GM23338 (cell line): ENCODE measurements around the gene HIC2. TPM values are rescaled to one million over a fixed set of nuclear protein-coding genes. Genes with fewer than 3 reads are reported as not detected.
"Not testable (repeated sequence)": the region's sequence is repeated elsewhere in the genome, so short reads cannot be mapped to it uniquely, and the experiment has no call there.

Experiments used
- ATAC-seq: fragments of 200-7000 bp; cut with Tn5 transposase; 3 replicates; pipeline ENCODE4 v1.9.1; 2020
- DNase-seq: peaks from one replicate; pipeline ENCODE4 v3.0.0-alpha.2; 2015; ENCODE audit warnings: low spot score
- H2AFZ ChIP-seq: fragments of 200-600 bp; sonication (generic); 2 replicates; pipeline ENCODE4 v1.8.0; 2016; ENCODE audit warnings: antibody characterized with exemption, mild to moderate bottlenecking, moderate library complexity
- H3F3A ChIP-seq: fragments of 200-600 bp; sonication (generic); replicated peaks from 2 replicates; pipeline ENCODE4 v1.8.0; 2017; ENCODE audit warnings: antibody characterized with exemption, mixed run types, low read depth
- H3K27ac ChIP-seq: fragments of 200-600 bp; sonication (generic); 2 replicates; pipeline ENCODE4 v1.6.1; 2016; ENCODE audit warnings: low read depth
- H3K27me3 ChIP-seq: fragments of 200-600 bp; sonication (generic); 2 replicates; pipeline ENCODE4 v1.8.0; 2016; ENCODE audit warnings: mild to moderate bottlenecking, mixed run types, moderate library complexity; ENCODE audit not compliant: insufficient read depth
- H3K36me3 ChIP-seq: fragments of 200-600 bp; sonication (generic); 2 replicates; pipeline ENCODE4 v1.8.0; 2016; ENCODE audit warnings: mild to moderate bottlenecking; ENCODE audit not compliant: insufficient read depth
- H3K4me1 ChIP-seq: fragments of 200-600 bp; sonication (generic); 2 replicates; pipeline ENCODE4 v1.8.0; 2016; ENCODE audit warnings: mild to moderate bottlenecking, moderate library complexity; ENCODE audit not compliant: insufficient read depth
- H3K4me2 ChIP-seq: fragments of 200-600 bp; sonication (generic); 2 replicates; pipeline ENCODE4 v1.7.1; 2017; ENCODE audit warnings: mixed run types
- H3K4me3 ChIP-seq: fragments of 200-600 bp; sonication (generic); 2 replicates; pipeline ENCODE4 v1.6.1; 2016; ENCODE audit warnings: mixed run types
- H3K79me2 ChIP-seq: fragments of 200-600 bp; sonication (generic); replicated peaks from 2 replicates; pipeline ENCODE4 v1.8.0; 2017; ENCODE audit warnings: mild to moderate bottlenecking; ENCODE audit not compliant: insufficient read depth
- H3K9me2 ChIP-seq: fragments of 200-600 bp; sonication (generic); 2 replicates; pipeline ENCODE4 v1.8.0; 2017; ENCODE audit not compliant: insufficient read depth
- H4K20me1 ChIP-seq: fragments of 200-600 bp; sonication (generic); replicated peaks from 2 replicates; pipeline ENCODE4 v1.8.0; 2017; ENCODE audit warnings: mild to moderate bottlenecking; ENCODE audit not compliant: insufficient read depth
- H3K27ac Mint-ChIP-seq: 2 replicates; pipeline ENCODE4 v1.8.0; 2020; ENCODE audit warnings: inconsistent platforms, mild to moderate bottlenecking, moderate library complexity, mixed read lengths
- H3K27me3 Mint-ChIP-seq: 3 replicates; pipeline ENCODE4 v1.8.0; 2022; ENCODE audit warnings: low read depth, mild to moderate bottlenecking, moderate library complexity, mixed read lengths, inconsistent platforms; ENCODE audit not compliant: insufficient read depth, poor library complexity
- H3K36me3 Mint-ChIP-seq: 3 replicates; pipeline ENCODE4 v1.8.0; 2021; ENCODE audit warnings: low read depth, mild to moderate bottlenecking, inconsistent platforms, moderate library complexity, mixed read lengths
- H3K4me1 Mint-ChIP-seq: 3 replicates; pipeline ENCODE4 v1.8.0; 2020; ENCODE audit warnings: mild to moderate bottlenecking, inconsistent platforms, mixed read lengths
- H3K4me3 Mint-ChIP-seq: 3 replicates; pipeline ENCODE4 v1.8.0; 2021; ENCODE audit warnings: moderate library complexity, mild to moderate bottlenecking, inconsistent platforms, mixed read lengths
- H3K9me3 Mint-ChIP-seq: 3 replicates; pipeline ENCODE4 v1.8.0; 2020; ENCODE audit warnings: moderate library complexity, mild to moderate bottlenecking, inconsistent platforms, mixed read lengths
- polyA plus RNA-seq: library from polyadenylated mRNA; unstranded; fragments of >200 nt; fragmentation: Nextera tagmentation; extraction: Ambion mirVana; gene quantifications from 2 replicates; pipeline ENCODE4 v1.2.1, GENCODE V29; 2016
- total RNA-seq: library from RNA; depleted of rRNA; stranded (reverse); fragments of >200 nt; shearing (Covaris generic); gene quantifications from 2 replicates; pipeline ENCODE4 v1.2.3, GENCODE V29; 2014

The HIC2 gene
- total and polyA plus RNA-seq, 2 experiments from 2014 or later: 8.0 to 34.0 TPM

- H3F3A ChIP-seq, H3K36me3 Mint-ChIP-seq, H3K36me3 ChIP-seq, H3K4me1 ChIP-seq, H4K20me1 ChIP-seq, DNase-seq, H2AFZ ChIP-seq, H3K9me3 Mint-ChIP-seq, H3K27ac ChIP-seq, H3K27me3 ChIP-seq, H3K4me3 ChIP-seq, H3K4me3 Mint-ChIP-seq, H3K27me3 Mint-ChIP-seq, H3K27ac Mint-ChIP-seq, H3K4me1 Mint-ChIP-seq, H3K9me2 ChIP-seq, H3K79me2 ChIP-seq: not testable (repeated sequence)
- H3K4me2 ChIP-seq: peak overlapping the region; percentile 75
- peak; percentile 45 for ATAC-seq
Measured at GRCh38 chr22:21416375-21416774, 796 bp upstream of the HIC2 start.

DNA sequence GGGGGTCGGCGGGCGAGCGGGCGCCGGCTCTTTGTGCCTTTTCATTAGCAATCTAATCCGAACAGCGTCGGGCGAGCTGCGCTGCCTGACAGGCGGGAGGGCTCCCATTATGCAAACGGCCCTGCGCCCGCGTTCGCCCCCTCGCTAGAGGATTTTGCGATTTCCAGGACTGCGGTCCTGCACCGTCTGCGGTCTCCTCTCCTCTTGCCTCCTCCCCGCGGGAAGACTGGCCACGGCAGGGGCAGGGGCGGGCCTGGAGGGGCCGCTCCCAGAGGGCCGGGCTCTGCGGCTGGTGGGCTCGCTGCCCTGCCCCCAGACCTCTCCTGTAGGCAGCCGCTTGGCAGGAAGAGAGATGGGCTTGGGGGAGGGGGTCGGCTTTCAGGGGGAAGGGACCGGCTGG lies 682 bp downstream of the HIC2 start:
- not testable (repeated sequence) for H3F3A ChIP-seq, DNase-seq, H3K4me1 Mint-ChIP-seq, H3K9me3 Mint-ChIP-seq, H3K9me2 ChIP-seq, H3K36me3 ChIP-seq, H3K79me2 ChIP-seq, H3K4me1 ChIP-seq, H3K27me3 ChIP-seq, H3K4me2 ChIP-seq, H3K36me3 Mint-ChIP-seq, H3K27me3 Mint-ChIP-seq, H3K27ac ChIP-seq, H3K27ac Mint-ChIP-seq, H2AFZ ChIP-seq, H4K20me1 ChIP-seq
- peak overlapping the region; percentile 63; the same call in 2 of the 3 replicates for H3K4me3 Mint-ChIP-seq
- peak; percentile 10 for ATAC-seq
- H3K4me3 ChIP-seq: peak overlapping the region; percentile 53; the same call in 1 of the 2 replicates

- peak overlapping the region; percentile 65; the same call in 1 of the 2 replicates for H3K4me2 ChIP-seq
- not testable (repeated sequence) for H3K27ac Mint-ChIP-seq, H3K4me3 ChIP-seq, H3K36me3 Mint-ChIP-seq, DNase-seq, H3F3A ChIP-seq, H4K20me1 ChIP-seq, H3K27me3 ChIP-seq, H3K9me3 Mint-ChIP-seq, H2AFZ ChIP-seq, ATAC-seq, H3K79me2 ChIP-seq, H3K27ac ChIP-seq, H3K4me3 Mint-ChIP-seq, H3K36me3 ChIP-seq, H3K9me2 ChIP-seq, H3K4me1 ChIP-seq, H3K4me1 Mint-ChIP-seq, H3K27me3 Mint-ChIP-seq
Measured at GRCh38 chr22:21418974-21419638, 1.9 kb downstream of the HIC2 start.

DNA sequence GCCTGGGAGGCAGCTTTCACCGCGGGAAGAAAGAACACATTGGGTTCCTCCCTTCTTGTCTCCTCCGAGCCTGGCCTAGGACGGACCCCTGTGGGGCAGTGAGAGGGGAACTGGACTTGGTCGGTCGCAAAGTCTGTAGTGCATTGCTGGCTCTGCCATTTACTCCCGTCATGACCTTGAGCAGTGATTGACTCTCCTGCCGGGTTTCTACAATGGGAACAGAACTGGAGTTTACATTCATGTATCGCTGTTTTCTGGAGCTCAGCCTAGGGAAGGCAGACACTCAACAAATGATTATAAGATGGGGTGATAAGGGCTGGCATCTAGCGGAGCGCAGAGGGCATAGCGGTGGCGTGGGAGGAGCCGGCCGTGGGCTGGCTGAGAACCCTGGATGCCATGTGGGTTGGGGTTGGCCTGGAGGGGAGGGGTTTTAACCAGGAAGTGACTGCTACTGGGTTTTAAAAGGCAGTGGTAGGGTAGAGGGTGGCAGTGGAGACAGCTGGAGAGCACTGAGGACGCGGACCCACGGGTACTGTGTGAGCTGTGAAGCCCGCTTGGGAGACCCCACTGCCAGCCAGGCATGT lies 3.1 kb downstream of the HIC2 start:
- not testable (repeated sequence) for H3K27me3 ChIP-seq, H3K9me2 ChIP-seq, H3F3A ChIP-seq, H3K27ac ChIP-seq, H3K4me2 ChIP-seq, H3K4me1 Mint-ChIP-seq, H3K79me2 ChIP-seq, H3K27ac Mint-ChIP-seq, H4K20me1 ChIP-seq, H3K9me3 Mint-ChIP-seq, H3K4me3 Mint-ChIP-seq, H2AFZ ChIP-seq, ATAC-seq, H3K36me3 Mint-ChIP-seq, H3K4me1 ChIP-seq, H3K36me3 ChIP-seq, DNase-seq, H3K27me3 Mint-ChIP-seq
- H3K4me3 ChIP-seq: 0 out of 2 replicates have a peak overlapping the region, but pooled peaks have one; percentile 35

DNA sequence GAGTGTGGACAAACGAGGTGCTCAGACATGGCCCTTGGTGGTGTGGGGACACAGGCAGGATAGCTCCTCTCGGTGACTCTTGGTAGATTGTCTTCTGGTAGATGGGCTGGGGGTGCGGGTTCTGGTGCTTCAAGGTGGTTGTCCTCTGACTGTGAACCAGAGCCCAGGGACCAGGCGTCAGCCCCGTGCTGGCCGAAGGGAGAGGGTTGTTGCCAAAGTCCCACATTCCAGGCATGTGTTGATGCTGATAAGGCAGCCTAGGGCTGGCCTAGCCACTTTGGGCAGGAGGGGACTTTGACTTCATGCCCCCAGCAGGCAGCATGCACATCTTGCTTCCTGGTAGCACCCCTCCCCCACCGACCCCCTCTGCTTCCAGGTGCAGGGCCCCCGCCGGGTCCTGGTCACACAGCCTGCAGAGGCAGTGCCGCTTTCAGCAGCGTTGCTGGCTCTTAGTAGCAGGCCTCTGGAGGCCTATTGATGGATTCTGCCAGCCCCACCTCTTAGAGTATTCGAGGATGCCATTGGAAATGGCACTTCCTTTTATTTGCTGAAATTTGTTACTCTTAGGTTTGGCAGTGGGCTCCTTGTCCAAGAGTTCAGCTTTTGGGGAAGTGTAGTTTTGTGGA lies 7.0 kb downstream of the HIC2 start:
- not testable (repeated sequence) for H3K4me3 Mint-ChIP-seq, H3K27me3 ChIP-seq, H3K9me3 Mint-ChIP-seq, H4K20me1 ChIP-seq, H3K4me1 Mint-ChIP-seq, H3K4me1 ChIP-seq, H3K27ac Mint-ChIP-seq, H3K4me2 ChIP-seq, H3K9me2 ChIP-seq, H3K4me3 ChIP-seq, H3K79me2 ChIP-seq, DNase-seq, H3K36me3 ChIP-seq, H3K27me3 Mint-ChIP-seq, H3F3A ChIP-seq, H2AFZ ChIP-seq, H3K36me3 Mint-ChIP-seq, H3K27ac ChIP-seq
- ATAC-seq: peak; percentile 41

- H3K27ac Mint-ChIP-seq, H3K27ac ChIP-seq, H3K4me1 ChIP-seq, H3K4me3 ChIP-seq, H3K4me3 Mint-ChIP-seq, H3K79me2 ChIP-seq, H3K9me3 Mint-ChIP-seq, H3K9me2 ChIP-seq, H2AFZ ChIP-seq, H3K36me3 ChIP-seq, DNase-seq, H3K4me2 ChIP-seq, H3F3A ChIP-seq, ATAC-seq, H3K4me1 Mint-ChIP-seq, H4K20me1 ChIP-seq, H3K36me3 Mint-ChIP-seq, H3K27me3 Mint-ChIP-seq, H3K27me3 ChIP-seq: not testable (repeated sequence)
Measured at GRCh38 chr22:21434378-21435233, 17.4 kb downstream of the HIC2 start.
